HepG2 (cell line): ENCODE data around the gene SPAG6. TPM values are rescaled to one million over a fixed set of nuclear protein-coding genes. Genes with fewer than 3 reads are reported as not detected.

ENCODE experiments used
- DNMT1 ChIP-seq: sonication (generic); formaldehyde crosslinking; IDR thresholded peaks from 2 replicates; pipeline ENCODE4 v1.5.1; 2020; ENCODE audit warnings: mild to moderate bottlenecking, missing genetic modification reagents
- FOXC1 ChIP-seq: sonication (generic); formaldehyde crosslinking; IDR thresholded peaks from 2 replicates; pipeline ENCODE4 v1.8.0; 2022; ENCODE audit warnings: mild to moderate bottlenecking, missing genetic modification reagents, borderline replicate concordance
- HCFC1 ChIP-seq: fragments of 150-350 bp; IDR thresholded peaks from 2 replicates; pipeline ENCODE4 v1.6.1; 2014; ENCODE audit warnings: low read depth, low read length
- JARID2 ChIP-seq: sonication (generic); formaldehyde crosslinking; IDR thresholded peaks from 2 replicates; pipeline ENCODE4 v1.8.1; 2023; ENCODE audit warnings: missing genetic modification reagents, inconsistent platforms; ENCODE audit not compliant: insufficient replicate concordance
- KAT7 ChIP-seq: IDR thresholded peaks from 2 replicates; pipeline ENCODE4 v1.6.1; 2018; ENCODE audit warnings: borderline replicate concordance, missing compliant biosample characterization
- KMT2A ChIP-seq: sonication (generic); formaldehyde crosslinking; IDR thresholded peaks from 2 replicates; pipeline ENCODE4 v1.4.0; 2020; ENCODE audit warnings: missing genetic modification reagents
- THAP7 ChIP-seq: sonication (generic); formaldehyde crosslinking; IDR thresholded peaks from 2 replicates; pipeline ENCODE4 v1.8.1; 2023; ENCODE audit warnings: mild to moderate bottlenecking, missing genetic modification reagents
- ZBTB46 ChIP-seq: sonication (generic); formaldehyde crosslinking; IDR thresholded peaks from 2 replicates; pipeline ENCODE4 v1.4.0; 2020; ENCODE audit warnings: mild to moderate bottlenecking, missing genetic modification reagents, borderline replicate concordance
- ZNF121 ChIP-seq: sonication (generic); formaldehyde crosslinking; IDR thresholded peaks from 2 replicates; pipeline ENCODE4 v1.5.0; 2020; ENCODE audit warnings: mild to moderate bottlenecking, missing genetic modification reagents
- ZNF143 ChIP-seq: sonication (generic); formaldehyde crosslinking; IDR thresholded peaks from 2 replicates; pipeline ENCODE4 v1.4.0; 2020; ENCODE audit warnings: missing genetic modification reagents
- ZNF280B ChIP-seq: sonication (generic); formaldehyde crosslinking; IDR thresholded peaks from 2 replicates; pipeline ENCODE4 v1.5.0; 2020; ENCODE audit warnings: missing genetic modification reagents, mild to moderate bottlenecking, borderline replicate concordance
- ZNF333 ChIP-seq: sonication (generic); formaldehyde crosslinking; IDR thresholded peaks from 2 replicates; pipeline ENCODE4 v1.4.0; 2020; ENCODE audit warnings: mild to moderate bottlenecking, missing genetic modification reagents, borderline replicate concordance
- ZNF383 ChIP-seq: sonication (generic); formaldehyde crosslinking; IDR thresholded peaks from 2 replicates; pipeline ENCODE4 v1.4.0; 2020; ENCODE audit warnings: missing genetic modification reagents, mild to moderate bottlenecking, borderline replicate concordance
- ZNF431 ChIP-seq: sonication (generic); formaldehyde crosslinking; IDR thresholded peaks from 2 replicates; pipeline ENCODE4 v1.9.0; 2022; ENCODE audit warnings: missing genetic modification reagents, low read depth, mild to moderate bottlenecking, borderline replicate concordance
- ZNF564 ChIP-seq: sonication (generic); formaldehyde crosslinking; IDR thresholded peaks from 2 replicates; pipeline ENCODE4 v1.8.1; 2023; ENCODE audit warnings: mild to moderate bottlenecking, missing genetic modification reagents
- ZNF569 ChIP-seq: sonication (generic); formaldehyde crosslinking; IDR thresholded peaks from 2 replicates; pipeline ENCODE4 v1.5.0; 2020; ENCODE audit warnings: mild to moderate bottlenecking, missing genetic modification reagents, moderate library complexity, borderline replicate concordance
- ZNF572 ChIP-seq: sonication (generic); formaldehyde crosslinking; IDR thresholded peaks from 2 replicates; pipeline ENCODE4 v1.5.1; 2020; ENCODE audit warnings: mild to moderate bottlenecking, missing genetic modification reagents
- ZNF609 ChIP-seq: sonication (generic); formaldehyde crosslinking; IDR thresholded peaks from 2 replicates; pipeline ENCODE4 v1.4.0; 2020; ENCODE audit warnings: mild to moderate bottlenecking, missing genetic modification reagents, borderline replicate concordance
- ZNF724P ChIP-seq: sonication (generic); formaldehyde crosslinking; IDR thresholded peaks from 2 replicates; pipeline ENCODE4 v1.8.0; 2022; ENCODE audit warnings: missing genetic modification reagents, borderline replicate concordance
- ZNF766 ChIP-seq: sonication (generic); formaldehyde crosslinking; IDR thresholded peaks from 2 replicates; pipeline ENCODE4 v1.5.0; 2020; ENCODE audit warnings: missing genetic modification reagents, borderline replicate concordance
- ZNF777 ChIP-seq: sonication (generic); formaldehyde crosslinking; IDR thresholded peaks from 2 replicates; pipeline ENCODE4 v1.4.0; 2020; ENCODE audit warnings: missing genetic modification reagents
- polyA plus RNA-seq, 8 experiments: library from polyadenylated mRNA; depleted of rRNA in 3 of 8; stranded (reverse) in 7 of 8; unstranded in 1 of 8; fragments of >200 nt; fragmentation: Illumina TruSeq in 4 of 8; extraction: Trizol in 4 of 8; gene quantifications; 2 replicates each; pipeline versions ENCODE4 v1.2.1 to v1.2.3, GENCODE V29; 2011 to 2016; ENCODE audit warnings: low read depth in 4 of 8, missing spikeins in 1 of 8, mixed read lengths in 1 of 8; ENCODE audit not compliant: insufficient read depth in 1 of 8
- total RNA-seq, 5 experiments: library from RNA; depleted of rRNA; stranded (reverse); fragments of >200 nt; fragmentation: Illumina TruSeq; extraction: Trizol; gene quantifications; 2 replicates each; pipeline ENCODE4 v1.2.3, GENCODE V29; 2016; ENCODE audit warnings: low read depth in 1 of 5

Gene SPAG6
- total and polyA plus RNA-seq, 2 of the 13 experiments (the other 11 are each of a cell fraction or from before 2014, with no cell fraction given): not detected

- TF ChIP-seq ZNF766 (CRISPR knock-in tag) (no peak), ZNF564 (CRISPR knock-in tag) (no peak), ZNF572 (no peak), ZNF383 (no peak), ZNF431 (CRISPR knock-in tag) (no peak), ZNF724P (CRISPR knock-in tag) (no peak), THAP7 (CRISPR knock-in tag) (no peak), ZNF777 (no peak), ZNF333 (CRISPR knock-in tag) (no peak), ZNF143 (CRISPR knock-in tag) (no peak), ZBTB46 (CRISPR knock-in tag) (0 out of 2 replicates have a peak, but pooled peaks have one; percentile 37), KMT2A (CRISPR knock-in tag) (peak; percentile 89), JARID2 (peak; percentile 19), HCFC1 (peak; percentile 7; the same call in 1 of the 2 replicates), FOXC1 (CRISPR knock-in tag) (0 out of 2 replicates have a peak, but pooled peaks have one; percentile 51), ZNF280B (CRISPR knock-in tag) (no peak), ZNF609 (CRISPR knock-in tag) (no peak), ZNF569 (CRISPR knock-in tag) (no peak), ZNF121 (CRISPR knock-in tag) (no peak), DNMT1 (CRISPR knock-in tag) (no peak), KAT7 (CRISPR knock-in tag) (peak; percentile 94)
Observed at GRCh38 chr10:22316286-22317075, 28.8 kb upstream of the SPAG6 start, which contains the start of gene COMMD3 (continued).
